ENCODE results near the gene DISP1.

DISP1 gene

GRCh38 chr1:222772996-222773379 is 41.9 kb upstream of the DISP1 start:
- TF ChIP-seq CTCF (IDR thresholded peaks at IDR 0.05; ENCODE audit: low read depth, low read length, missing control alignments) = no peak
- H3K4me3 ChIP-seq (replicated peaks; ENCODE audit: low read depth, low read length) = no peak overlapping the region
- peak; percentile 22 for DNase-seq (ENCODE audit: extremely low read depth, low read depth)

- TF ChIP-seq CTCF (IDR thresholded peaks at IDR 0.05; ENCODE audit: low read depth, low read length, missing control alignments) = no peak
- H3K4me3 ChIP-seq (replicated peaks; ENCODE audit: low read depth, low read length) = no peak overlapping the region
- no peak for DNase-seq (ENCODE audit: extremely low read depth, low read depth)
Observed at GRCh38 chr1:222777463-222777862, 37.4 kb upstream of the DISP1 start.

GRCh38 chr1:222777977-222778376 is 36.9 kb upstream of the DISP1 start:
- TF ChIP-seq CTCF (IDR thresholded peaks at IDR 0.05; ENCODE audit: low read depth, low read length, missing control alignments) = no peak
- no peak for DNase-seq (ENCODE audit: extremely low read depth, low read depth)
- no peak overlapping the region for H3K4me3 ChIP-seq (replicated peaks; ENCODE audit: low read depth, low read length)

- no peak for TF ChIP-seq CTCF (IDR thresholded peaks at IDR 0.05; ENCODE audit: low read depth, low read length, missing control alignments)
- no peak for DNase-seq (ENCODE audit: extremely low read depth, low read depth)
- no peak overlapping the region for H3K4me3 ChIP-seq (replicated peaks; ENCODE audit: low read depth, low read length)
Observed at GRCh38 chr1:222781251-222781650, 33.6 kb upstream of the DISP1 start.

- TF ChIP-seq CTCF (IDR thresholded peaks at IDR 0.05; ENCODE audit: low read depth, low read length, missing control alignments) = no peak
- no peak overlapping the region for H3K4me3 ChIP-seq (replicated peaks; ENCODE audit: low read depth, low read length)
- DNase-seq (ENCODE audit: extremely low read depth, low read depth) = no peak
Observed at GRCh38 chr1:222783051-222783450, 31.8 kb upstream of the DISP1 start.

GRCh38 chr1:222784371-222784770 is 30.5 kb upstream of the DISP1 start:
- no peak for DNase-seq (ENCODE audit: extremely low read depth, low read depth)
- H3K4me3 ChIP-seq (replicated peaks; ENCODE audit: low read depth, low read length) = no peak overlapping the region
- TF ChIP-seq CTCF (IDR thresholded peaks at IDR 0.05; ENCODE audit: low read depth, low read length, missing control alignments) = no peak

GRCh38 chr1:222784916-222785315 is 29.9 kb upstream of the DISP1 start:
- no peak overlapping the region for H3K4me3 ChIP-seq (replicated peaks; ENCODE audit: low read depth, low read length)
- no peak for TF ChIP-seq CTCF (IDR thresholded peaks at IDR 0.05; ENCODE audit: low read depth, low read length, missing control alignments)
- DNase-seq (ENCODE audit: extremely low read depth, low read depth) = no peak
